H9 (cell line): ENCODE measurements around the gene RPS6KA4. TPM values are rescaled to one million over a fixed set of nuclear protein-coding genes. Genes with fewer than 3 reads are reported as not detected.
A peak's percentile ranks its signal among the peaks of the same experiment; 100 is the strongest.

Experiments used
- DNase-seq: peaks from one replicate; pipeline ENCODE4 v3.0.0-alpha.2; 2017
- H2AFZ ChIP-seq: one replicate; pipeline ENCODE4 v1.6.1; 2013; ENCODE audit warnings: mild to moderate bottlenecking, low read length, control low read depth, moderate library complexity
- H2AK5ac ChIP-seq: 2 replicates; pipeline ENCODE4 v1.6.1; 2013; ENCODE audit warnings: low read length, control low read depth, mixed read lengths; ENCODE audit not compliant: insufficient read length
- H2BK120ac ChIP-seq: one replicate; pipeline ENCODE4 v1.6.1; 2013; ENCODE audit warnings: low read depth, mild to moderate bottlenecking, low read length, control low read depth, inconsistent platforms; ENCODE audit not compliant: poor library complexity, severe bottlenecking
- H2BK12ac ChIP-seq: 2 replicates; pipeline ENCODE4 v1.6.1; 2013; ENCODE audit warnings: low read length, control low read depth, mixed read lengths, low read depth; ENCODE audit not compliant: insufficient read length
- H2BK15ac ChIP-seq: 2 replicates; pipeline ENCODE4 v1.6.1; 2013; ENCODE audit warnings: low read depth, low read length, control low read depth
- H2BK20ac ChIP-seq: one replicate; pipeline ENCODE4 v1.6.1; 2013; ENCODE audit warnings: low read depth, mild to moderate bottlenecking, low read length, control low read depth, inconsistent platforms; ENCODE audit not compliant: poor library complexity, severe bottlenecking
- H2BK5ac ChIP-seq: 2 replicates; pipeline ENCODE4 v1.6.1; 2013; ENCODE audit warnings: low read length, control low read depth, mixed read lengths; ENCODE audit not compliant: insufficient read length
- H3K14ac ChIP-seq: 2 replicates; pipeline ENCODE4 v1.6.1; 2013; ENCODE audit warnings: low read length, control low read depth; ENCODE audit not compliant: insufficient read depth
- H3K18ac ChIP-seq: 2 replicates; pipeline ENCODE4 v1.6.1; 2013; ENCODE audit warnings: low read depth, mild to moderate bottlenecking, mixed read lengths, low read length, control low read depth; ENCODE audit not compliant: insufficient read length
- H3K23ac ChIP-seq: 2 replicates; pipeline ENCODE4 v1.6.1; 2013; ENCODE audit warnings: low read length, control low read depth, mixed read lengths, low read depth; ENCODE audit not compliant: insufficient read length
- H3K23me2 ChIP-seq: 2 replicates; pipeline ENCODE4 v1.6.1; 2013; ENCODE audit warnings: low read depth, mild to moderate bottlenecking, mixed read lengths, low read length, control low read depth; ENCODE audit not compliant: insufficient read length, poor library complexity, severe bottlenecking
- H3K27ac ChIP-seq: 2 replicates; pipeline ENCODE4 v1.5.1; 2013; ENCODE audit warnings: low read length, control low read depth, mixed read lengths, low read depth; ENCODE audit not compliant: insufficient read length
- H3K27me3 ChIP-seq: 2 replicates; pipeline ENCODE4 v1.6.1; 2013; ENCODE audit warnings: low read length, control low read depth, inconsistent platforms; ENCODE audit not compliant: insufficient read depth
- H3K4ac ChIP-seq: 2 replicates; pipeline ENCODE4 v1.6.1; 2013; ENCODE audit warnings: low read depth, mild to moderate bottlenecking, control low read depth, inconsistent platforms, low read length, moderate library complexity
- H3K4me1 ChIP-seq: 2 replicates; pipeline ENCODE4 v1.6.1; 2013; ENCODE audit warnings: low read length, control low read depth, inconsistent platforms; ENCODE audit not compliant: insufficient read depth
- H3K4me2 ChIP-seq: 2 replicates; pipeline ENCODE4 v1.6.1; 2013; ENCODE audit warnings: low read length, control low read depth, mixed read lengths; ENCODE audit not compliant: insufficient read length, insufficient read depth
- H3K56ac ChIP-seq: 2 replicates; pipeline ENCODE4 v1.6.1; 2013; ENCODE audit warnings: low read depth, mild to moderate bottlenecking, mixed read lengths, low read length, control low read depth; ENCODE audit not compliant: insufficient read length
- H3K79me1 ChIP-seq: 2 replicates; pipeline ENCODE4 v1.6.1; 2013; ENCODE audit warnings: low read depth, mild to moderate bottlenecking, moderate library complexity, low read length, control low read depth, inconsistent platforms; ENCODE audit not compliant: insufficient read depth, poor library complexity, severe bottlenecking
- H3K79me2 ChIP-seq: 2 replicates; pipeline ENCODE4 v1.6.1; 2013; ENCODE audit warnings: low read length, control low read depth, inconsistent platforms; ENCODE audit not compliant: insufficient read depth
- H3K9ac ChIP-seq: 2 replicates; pipeline ENCODE4 v1.6.1; 2013; ENCODE audit warnings: low read length, control low read depth, mixed read lengths; ENCODE audit not compliant: insufficient read length; ENCODE audit errors: extremely low read depth
- H3K9me3 ChIP-seq: one replicate; pipeline ENCODE4 v1.6.1; 2013; ENCODE audit warnings: low read depth, low read length, inconsistent platforms; ENCODE audit not compliant: control insufficient read depth
- H3T11ph ChIP-seq: one replicate; pipeline ENCODE4 v1.6.1; 2013; ENCODE audit warnings: mild to moderate bottlenecking, low read length, control low read depth, inconsistent platforms
- H4K20me1 ChIP-seq: one replicate; pipeline ENCODE4 v1.6.1; 2013; ENCODE audit not compliant: control insufficient read depth, insufficient read length, insufficient read depth
- H4K5ac ChIP-seq: 2 replicates; pipeline ENCODE4 v1.6.1; 2013; ENCODE audit warnings: low read depth, mild to moderate bottlenecking, mixed read lengths, low read length, control low read depth; ENCODE audit not compliant: insufficient read length
- H4K8ac ChIP-seq: replicated peaks from 2 replicates; pipeline ENCODE4 v1.6.1; 2013; ENCODE audit warnings: low read length, control low read depth, mixed read lengths, low read depth; ENCODE audit not compliant: insufficient read length
- H4K91ac ChIP-seq: 2 replicates; pipeline ENCODE4 v1.6.1; 2013; ENCODE audit warnings: low read depth, mild to moderate bottlenecking, moderate library complexity, mixed read lengths, low read length, control low read depth; ENCODE audit not compliant: insufficient read length
- H3K27ac Mint-ChIP-seq, 3 experiments: 2 replicates in 2 of 3; 3 replicates in 1 of 3; pipeline ENCODE4 v1.8.0; 2020 to 2021; ENCODE audit warnings: mixed read lengths in 3 of 3, mild to moderate bottlenecking in 1 of 3, moderate library complexity in 1 of 3
- H3K27me3 Mint-ChIP-seq: 2 replicates; pipeline ENCODE4 v1.8.0; 2021; ENCODE audit warnings: low read depth, mild to moderate bottlenecking, moderate library complexity, mixed read lengths
- H3K36me3 Mint-ChIP-seq, 3 experiments: 2 replicates in 2 of 3; 3 replicates in 1 of 3; pipeline ENCODE4 v1.8.0; 2020 to 2021; ENCODE audit warnings: low read depth in 3 of 3, mixed read lengths in 3 of 3; ENCODE audit not compliant: insufficient read depth in 1 of 3
- H3K4me1 Mint-ChIP-seq, 2 experiments: 2 replicates each; pipeline ENCODE4 v1.8.0; 2020; ENCODE audit warnings: mixed read lengths in 2 of 2
- H3K4me3 Mint-ChIP-seq, 2 experiments: 2 replicates in 1 of 2; 3 replicates in 1 of 2; pipeline ENCODE4 v1.8.0; 2020 to 2021; ENCODE audit warnings: mild to moderate bottlenecking in 2 of 2, mixed read lengths in 2 of 2, moderate library complexity in 1 of 2
- H3K9me3 Mint-ChIP-seq, 2 experiments: 2 replicates in 1 of 2; 3 replicates in 1 of 2; pipeline ENCODE4 v1.8.0; 2020; ENCODE audit warnings: mild to moderate bottlenecking in 2 of 2, mixed read lengths in 2 of 2, moderate library complexity in 1 of 2
- CTCF ChIP-seq: fragments of 200-600 bp; sonication (generic); conservative IDR thresholded peaks from 3 replicates; pipeline ENCODE4 v1.8.0; 2021; ENCODE audit warnings: antibody characterized with exemption, mild to moderate bottlenecking
- WGBS: extraction: QIAGEN DNeasy Blood & Tissue Kit; methylation state at CpG from one replicate; pipeline ENCODE4 v1.1.7; 2013; ENCODE audit warnings: missing lambda C conversion rate, low lambda C conversion rate, mixed read lengths; ENCODE audit not compliant: insufficient read length; ENCODE audit errors: extremely low coverage; 5-methylcytosine and 5-hydroxymethylcytosine counted together
- total RNA-seq: library from RNA; stranded (reverse); gene quantifications from 2 replicates; pipeline ENCODE4 v1.2.1, GENCODE V29; 2021

RPS6KA4 gene
- total RNA-seq, 1 experiment from 2014 or later = 10.8 TPM

- no peak overlapping the region for H3K14ac ChIP-seq
- H2BK20ac ChIP-seq = no peak overlapping the region
- peaks cover 21 to 36% of the 10 kb centered on the region in 2 experiments for H3K4me1 Mint-ChIP-seq
- no peak overlapping the region for H3K23ac ChIP-seq
- no peaks in the 10 kb centered on the region for H3K79me1 ChIP-seq
- H4K91ac ChIP-seq = no peak overlapping the region
- H3K4me2 ChIP-seq = peak overlapping the region; percentile 54
- H3K27me3 Mint-ChIP-seq = no peaks in the 10 kb centered on the region
- no peak for TF ChIP-seq CTCF
- no peak overlapping the region for H3K27ac ChIP-seq
- DNase-seq = no peak
- no peak overlapping the region for H2BK120ac ChIP-seq
- H3K23me2 ChIP-seq = peaks cover 12% of the 10 kb centered on the region
- H2BK15ac ChIP-seq = no peak overlapping the region
- no peak overlapping the region for H3T11ph ChIP-seq
- H4K8ac ChIP-seq = no peak overlapping the region
- no peak overlapping the region for H2AFZ ChIP-seq
- H3K27me3 ChIP-seq = no peaks in the 10 kb centered on the region; the same call in 1 of the 2 replicates
- H2BK12ac ChIP-seq = no peak overlapping the region
- H3K9me3 Mint-ChIP-seq = no peaks in the 10 kb centered on the region
- peaks cover 2% of the 10 kb centered on the region; the same call in 1 of the 2 replicates for H3K4me1 ChIP-seq
- H3K4me3 Mint-ChIP-seq = peak overlapping the region; percentile 78 to 92
- no peak overlapping the region for H2AK5ac ChIP-seq
- H3K4ac ChIP-seq = no peak overlapping the region
- no peak overlapping the region for H3K56ac ChIP-seq
- H3K9ac ChIP-seq = no peak overlapping the region
- H3K79me2 ChIP-seq = no peaks in the 10 kb centered on the region
- peaks cover 2% of the 10 kb centered on the region for H4K20me1 ChIP-seq
- no CpG with 5 or more reads among the region's 38 CpGs for WGBS
- no peak overlapping the region for H3K27ac Mint-ChIP-seq
- no peak overlapping the region for H2BK5ac ChIP-seq
- no peak overlapping the region for H3K18ac ChIP-seq
- H4K5ac ChIP-seq = no peak overlapping the region
- H3K9me3 ChIP-seq = no peaks in the 10 kb centered on the region
- peaks cover 12 to 33% (median 26%) of the 10 kb centered on the region in 3 experiments; a peak in 6 of 7 replicates for H3K36me3 Mint-ChIP-seq
Measured at GRCh38 chr11:64359712-64360445, 917 bp downstream of the RPS6KA4 start.
